OCI-LY1 (cell line): ENCODE measurements around the gene RTP5.

ENCODE experiments used
- CTCF ChIP-seq: fragments of 200-600 bp; sonication (generic), shearing (Covaris generic); IDR thresholded peaks from 2 replicates; pipeline ENCODE4 v1.5.1; 2017; ENCODE audit warnings: mild to moderate bottlenecking, antibody characterized with exemption, low read length, moderate library complexity, mixed read lengths
- EZH2 ChIP-seq: fragments of 200-600 bp; sonication (generic), shearing (Covaris generic); IDR thresholded peaks from 2 replicates; pipeline ENCODE4 v1.8.0; 2017; ENCODE audit warnings: borderline replicate concordance, mixed run types, mild to moderate bottlenecking, antibody characterized with exemption, low read length, moderate library complexity, mixed read lengths

GRCh38 chr2:241894056-241894641, 24.6 kb downstream of the RTP5 start:
- TF ChIP-seq EZH2 (no peak), CTCF (no peak)
